ENCODE results near the gene ACTN1. TPM values are rescaled to one million over a fixed set of nuclear protein-coding genes. Genes with fewer than 3 reads are reported as not detected.

ACTN1 gene
- total RNA-seq, 3 donors from 2014 or later = 93.7 to 607 (median 128) TPM

- H3K4me3 ChIP-seq = no peak overlapping the region
- TF ChIP-seq CTCF (IDR thresholded peaks at IDR 0.05) = peak; percentile 40
- no peaks in the 10 kb centered on the region for H3K4me1 ChIP-seq (ENCODE audit: low read depth)
- peak in 2 of 3 donors; percentile 86 to 91 for DNase-seq
- ATAC-seq = peak; percentile 91
- intact Hi-C loops (cut with DNase I, micrococcal nuclease) = loop anchor here in 1 of 2 donors (5.0 kb wide), 1 partner anchor 244 kb away; no protein-coding TSS in a partner anchor
- no peaks in the 10 kb centered on the region for H3K36me3 ChIP-seq (ENCODE audit: low read depth)
- peaks cover 5% of the 10 kb centered on the region for H3K9me3 ChIP-seq
Measured at GRCh38 chr14:68862954-68863594, 116.0 kb downstream of the ACTN1 start.

DNA sequence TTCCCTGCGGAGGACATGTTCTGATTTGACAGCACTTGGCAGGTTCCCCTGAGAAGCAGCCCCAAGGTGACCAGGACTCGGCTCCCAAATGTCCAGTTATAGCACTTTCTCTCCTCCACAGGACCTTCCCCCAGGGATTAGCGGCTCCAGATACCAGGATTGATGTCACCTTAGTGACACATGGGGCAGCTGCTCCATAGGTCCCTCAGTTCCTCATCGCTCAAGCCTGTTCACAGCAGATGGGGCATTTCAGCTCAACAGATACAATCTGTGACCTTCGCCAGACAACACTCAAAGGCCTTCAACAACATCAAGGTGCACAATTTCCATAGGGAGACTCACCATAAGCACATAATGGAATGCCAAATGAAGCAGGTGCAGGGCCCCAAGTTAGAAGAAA is 118.3 kb downstream of the ACTN1 start:
- ATAC-seq = no peak
- Histone ChIP-seq H3K9me3 (peaks cover 4% of the 10 kb centered on the region), H3K4me1 (ENCODE audit: low read depth) (no peaks in the 10 kb centered on the region), H3K4me3 (no peak overlapping the region), H3K36me3 (ENCODE audit: low read depth) (no peaks in the 10 kb centered on the region)
- no peak for DNase-seq
- no peak for TF ChIP-seq CTCF (IDR thresholded peaks at IDR 0.05)
- intact Hi-C loops (cut with DNase I, micrococcal nuclease) = loop anchor here in 1 of 2 donors (5.0 kb wide), 1 partner anchor 247 kb away; no protein-coding TSS in a partner anchor

- Histone ChIP-seq H3K36me3 (ENCODE audit: low read depth) (no peaks in the 10 kb centered on the region), H3K4me3 (no peak overlapping the region), H3K9me3 (peaks cover 2% of the 10 kb centered on the region), H3K4me1 (ENCODE audit: low read depth) (no peaks in the 10 kb centered on the region)
- no peak for TF ChIP-seq CTCF (IDR thresholded peaks at IDR 0.05)
- intact Hi-C loops (cut with DNase I, micrococcal nuclease) = no loop called here
- DNase-seq (no peak), ATAC-seq (no peak)
Measured at GRCh38 chr14:68857516-68858070, 121.5 kb downstream of the ACTN1 start.

DNA sequence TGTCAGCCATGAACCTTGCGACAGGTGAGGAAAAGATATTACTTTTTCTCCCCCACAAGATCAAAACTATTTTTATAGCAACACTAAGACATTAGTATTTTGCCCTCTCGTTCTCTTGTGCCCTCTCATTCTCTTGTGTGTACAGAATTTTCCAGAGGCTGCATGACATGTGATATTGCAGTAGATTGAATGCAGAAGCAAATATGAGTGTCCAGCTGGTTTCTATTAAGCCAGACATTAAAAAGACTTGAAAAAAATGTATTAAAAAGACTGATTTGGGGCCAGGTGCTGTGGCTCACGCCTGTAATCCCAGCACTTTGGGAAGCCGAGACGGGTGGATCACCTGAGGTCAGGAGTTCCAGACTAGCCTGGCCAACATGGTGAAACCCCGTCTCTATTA is 122.5 kb downstream of the ACTN1 start:
- no peak for DNase-seq
- ATAC-seq = no peak
- Histone ChIP-seq H3K36me3 (ENCODE audit: low read depth) (no peaks in the 10 kb centered on the region), H3K4me1 (ENCODE audit: low read depth) (no peaks in the 10 kb centered on the region), H3K9me3 (peaks cover 6% of the 10 kb centered on the region), H3K4me3 (no peak overlapping the region)
- TF ChIP-seq CTCF (IDR thresholded peaks at IDR 0.05) = no peak
- intact Hi-C loops (cut with DNase I, micrococcal nuclease) = no loop called here

- no peak for TF ChIP-seq CTCF (IDR thresholded peaks at IDR 0.05)
- DNase-seq (no peak), ATAC-seq (no peak)
- Histone ChIP-seq H3K36me3 (ENCODE audit: low read depth) (no peaks in the 10 kb centered on the region), H3K4me1 (ENCODE audit: low read depth) (no peaks in the 10 kb centered on the region), H3K4me3 (no peak overlapping the region), H3K9me3 (peaks cover 6% of the 10 kb centered on the region)
- intact Hi-C loops (cut with DNase I, micrococcal nuclease) = no loop called here
Measured at GRCh38 chr14:68854421-68854820, 124.7 kb downstream of the ACTN1 start.

Measured in mucosa of descending colon (tissue), 3 donors.